Transverse colon (tissue), 4 donors: ENCODE data around the gene HELZ.

ENCODE experiments used
- EP300 ChIP-seq: sonication (generic); formaldehyde crosslinking; IDR thresholded peaks from one replicate; pipeline ENCODE4 v1.6.1; 2017; ENCODE audit warnings: antibody characterized with exemption, low read depth
- POLR2A ChIP-seq: fragments of 450-650 bp; IDR thresholded peaks from one replicate; pipeline ENCODE4 v1.6.1; 2016; ENCODE audit warnings: antibody characterized with exemption, mild to moderate bottlenecking, moderate library complexity
- POLR2AphosphoS5 ChIP-seq, 3 donors: sonication (generic); formaldehyde crosslinking; IDR thresholded peaks; one replicate each; pipeline ENCODE4 v1.6.1; 2016; ENCODE audit warnings: antibody characterized with exemption in 3 of 3
- TF ChIP-seq, protein P1 (sequence below), 5 experiments: fragments of 200-600 bp in 3 of 5; fragments of 450-650 bp in 2 of 5; sonication (generic) in 3 of 5; IDR thresholded peaks; 1 replicate in 2 of 5; 2 replicates in 3 of 5; pipeline ENCODE4 v1.5.1; 2016 to 2017; ENCODE audit warnings: antibody characterized with exemption in 5 of 5, inconsistent platforms in 3 of 5, mild to moderate bottlenecking in 2 of 5, moderate library complexity in 1 of 5

DNA sequence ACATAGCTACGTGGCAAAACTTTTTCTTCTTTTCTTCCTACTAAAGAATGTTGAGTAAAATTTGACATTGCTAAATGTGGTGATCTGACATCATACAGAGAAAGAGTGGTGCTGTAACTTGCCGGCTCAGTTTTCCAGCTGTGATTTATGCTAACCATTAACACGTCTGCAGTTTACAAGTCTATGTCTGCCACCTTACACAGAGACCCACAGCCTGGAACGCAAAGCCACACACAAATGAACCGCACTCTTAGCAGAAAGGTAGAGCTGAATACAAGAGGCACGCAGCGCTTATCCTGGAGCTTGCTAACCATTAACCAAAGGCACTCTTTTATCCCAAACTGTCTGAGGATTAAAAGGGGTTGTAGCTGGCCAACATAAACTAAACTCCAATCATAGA is 168.7 kb downstream of the HELZ start:
- TF ChIP-seq, protein P1, sequence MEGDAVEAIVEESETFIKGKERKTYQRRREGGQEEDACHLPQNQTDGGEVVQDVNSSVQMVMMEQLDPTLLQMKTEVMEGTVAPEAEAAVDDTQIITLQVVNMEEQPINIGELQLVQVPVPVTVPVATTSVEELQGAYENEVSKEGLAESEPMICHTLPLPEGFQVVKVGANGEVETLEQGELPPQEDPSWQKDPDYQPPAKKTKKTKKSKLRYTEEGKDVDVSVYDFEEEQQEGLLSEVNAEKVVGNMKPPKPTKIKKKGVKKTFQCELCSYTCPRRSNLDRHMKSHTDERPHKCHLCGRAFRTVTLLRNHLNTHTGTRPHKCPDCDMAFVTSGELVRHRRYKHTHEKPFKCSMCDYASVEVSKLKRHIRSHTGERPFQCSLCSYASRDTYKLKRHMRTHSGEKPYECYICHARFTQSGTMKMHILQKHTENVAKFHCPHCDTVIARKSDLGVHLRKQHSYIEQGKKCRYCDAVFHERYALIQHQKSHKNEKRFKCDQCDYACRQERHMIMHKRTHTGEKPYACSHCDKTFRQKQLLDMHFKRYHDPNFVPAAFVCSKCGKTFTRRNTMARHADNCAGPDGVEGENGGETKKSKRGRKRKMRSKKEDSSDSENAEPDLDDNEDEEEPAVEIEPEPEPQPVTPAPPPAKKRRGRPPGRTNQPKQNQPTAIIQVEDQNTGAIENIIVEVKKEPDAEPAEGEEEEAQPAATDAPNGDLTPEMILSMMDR (IDR thresholded peaks at IDR 0.05), result no peak
- TF ChIP-seq EP300, result no peak
- no peak for TF ChIP-seq POLR2A
- no peak for TF ChIP-seq POLR2AphosphoS5 (IDR thresholded peaks at IDR 0.05)
